ENCODE measurements around the gene DUSP22.

- no peak for TF ChIP-seq CTCF (IDR thresholded peaks at IDR 0.05; ENCODE audit: poor library complexity)
- no peak for TF ChIP-seq EZH2 (IDR thresholded peaks at IDR 0.05; ENCODE audit: borderline replicate concordance)
Observed at GRCh38 chr6:383856-384255, 91.6 kb downstream of the DUSP22 start.

Measured in hepatocyte (in vitro differentiated cells).